NCI-H2196 treated with DMSO at 0.1 percent for 48 hours (cell line): ENCODE results near the gene HSD17B14.
"Not testable (repeated sequence)": the region's sequence is repeated elsewhere in the genome, so short reads cannot be mapped to it uniquely, and the experiment has no call there.

Experiments
- DNase-seq: peaks from one replicate; lab custom pipeline; 2025; ENCODE audit not compliant: unreplicated experiment; lab: John Stamatoyannopoulos, UW

HSD17B14 gene

GRCh38 chr19:48867746-48868113 is 31.4 kb upstream of the HSD17B14 start:
- DNase-seq: no peak

- DNase-seq: no peak
Observed at GRCh38 chr19:48867123-48867745, 30.9 kb upstream of the HSD17B14 start.

GRCh38 chr19:48866692-48867091 is 30.4 kb upstream of the HSD17B14 start:
- no peak for DNase-seq

- no peak for DNase-seq
Observed at GRCh38 chr19:48862827-48863226, 26.5 kb upstream of the HSD17B14 start.

- no peak for DNase-seq
Observed at GRCh38 chr19:48861313-48861712, 25.0 kb upstream of the HSD17B14 start.

- no peak for DNase-seq
Observed at GRCh38 chr19:48859711-48860572, 23.7 kb upstream of the HSD17B14 start.

GRCh38 chr19:48858984-48859710 is 22.9 kb upstream of the HSD17B14 start:
- DNase-seq: no peak

GRCh38 chr19:48856921-48857320 is 20.6 kb upstream of the HSD17B14 start:
- DNase-seq: no peak

- no peak for DNase-seq
Observed at GRCh38 chr19:48854103-48854502, 17.8 kb upstream of the HSD17B14 start.

GRCh38 chr19:48853483-48853882 is 17.2 kb upstream of the HSD17B14 start:
- no peak for DNase-seq

GRCh38 chr19:48852292-48852691 is 16.0 kb upstream of the HSD17B14 start:
- no peak for DNase-seq

- not testable (repeated sequence) for DNase-seq
Observed at GRCh38 chr19:48846659-48847058, 10.4 kb upstream of the HSD17B14 start.

- DNase-seq: no peak
Observed at GRCh38 chr19:48845384-48845783, 9.1 kb upstream of the HSD17B14 start.

- peak; percentile 45 for DNase-seq
Observed at GRCh38 chr19:48844472-48844871, 8.2 kb upstream of the HSD17B14 start.

- no peak for DNase-seq
Observed at GRCh38 chr19:48842789-48843162, 6.5 kb upstream of the HSD17B14 start.

- no peak for DNase-seq
Observed at GRCh38 chr19:48841571-48841970, 5.3 kb upstream of the HSD17B14 start.

- no peak for DNase-seq
Observed at GRCh38 chr19:48841047-48841446, 4.8 kb upstream of the HSD17B14 start.

GRCh38 chr19:48837687-48838086 is 1.4 kb upstream of the HSD17B14 start:
- no peak for DNase-seq

- peak; percentile 25 for DNase-seq
Observed at GRCh38 chr19:48837051-48837524, 797 bp upstream of the HSD17B14 start.

GRCh38 chr19:48835734-48836088 is 580 bp downstream of the HSD17B14 start:
- DNase-seq: peak; percentile 86

GRCh38 chr19:48833977-48834376 is 2.3 kb downstream of the HSD17B14 start:
- DNase-seq: no peak

GRCh38 chr19:48833049-48833448 is 3.2 kb downstream of the HSD17B14 start:
- DNase-seq: no peak
